Ascending aorta (tissue), 2 donors: ENCODE results near the gene ATP9A. TPM values are rescaled to one million over a fixed set of nuclear protein-coding genes. Genes with fewer than 3 reads are reported as not detected.
"Not testable (repeated sequence)": the region's sequence is repeated elsewhere in the genome, so short reads cannot be mapped to it uniquely, and the experiment has no call there.

Experiments
- DNase-seq, 2 donors: peaks; one replicate each; pipeline ENCODE4 v3.0.0-alpha.2; 2019; ENCODE audit warnings: low spot score in 2 of 2
- H3K27ac ChIP-seq, 2 donors: fragments of 200-600 bp; sonication (generic); one replicate each; pipeline ENCODE4 v1.5.1; 2016 to 2017; ENCODE audit warnings: mild to moderate bottlenecking in 1 of 2
- H3K27me3 ChIP-seq: fragments of 200-600 bp; sonication (generic); one replicate; pipeline ENCODE4 v1.5.1; 2017
- H3K36me3 ChIP-seq, 2 donors: fragments of 200-600 bp; sonication (generic); one replicate each; pipeline ENCODE4 v1.5.1; 2016
- H3K4me1 ChIP-seq, 2 donors: fragments of 200-600 bp; sonication (generic); one replicate each; pipeline ENCODE4 v1.5.1; 2016 to 2017; ENCODE audit warnings: mild to moderate bottlenecking in 1 of 2
- H3K4me3 ChIP-seq, 2 donors: fragments of 200-600 bp; sonication (generic); one replicate each; pipeline ENCODE4 v1.5.1; 2016 to 2017; ENCODE audit warnings: mild to moderate bottlenecking in 1 of 2
- H3K9me3 ChIP-seq, 2 donors: fragments of 200-600 bp; sonication (generic); one replicate each; pipeline ENCODE4 v1.5.1; 2016
- CTCF ChIP-seq, 3 experiments: fragments of 200-600 bp in 2 of 3; fragments of 450-650 bp in 1 of 3; sonication (generic) in 2 of 3; IDR thresholded peaks; one replicate each; pipeline ENCODE4 v1.5.1; 2016 to 2019; ENCODE audit warnings: antibody characterized with exemption in 3 of 3, mild to moderate bottlenecking in 1 of 3, moderate library complexity in 1 of 3
- intact Hi-C: fragments of 100-400 bp; cut with DNase I; formaldehyde crosslinking; loops from one replicate; pipeline ENCODE4 v1.15.1; 2023
- total RNA-seq: library from RNA; depleted of rRNA; stranded (reverse); fragments of >200 nt; gene quantifications from one replicate; pipeline ENCODE4 v1.1.0, GENCODE V29; 2016

The ATP9A gene, protein sequence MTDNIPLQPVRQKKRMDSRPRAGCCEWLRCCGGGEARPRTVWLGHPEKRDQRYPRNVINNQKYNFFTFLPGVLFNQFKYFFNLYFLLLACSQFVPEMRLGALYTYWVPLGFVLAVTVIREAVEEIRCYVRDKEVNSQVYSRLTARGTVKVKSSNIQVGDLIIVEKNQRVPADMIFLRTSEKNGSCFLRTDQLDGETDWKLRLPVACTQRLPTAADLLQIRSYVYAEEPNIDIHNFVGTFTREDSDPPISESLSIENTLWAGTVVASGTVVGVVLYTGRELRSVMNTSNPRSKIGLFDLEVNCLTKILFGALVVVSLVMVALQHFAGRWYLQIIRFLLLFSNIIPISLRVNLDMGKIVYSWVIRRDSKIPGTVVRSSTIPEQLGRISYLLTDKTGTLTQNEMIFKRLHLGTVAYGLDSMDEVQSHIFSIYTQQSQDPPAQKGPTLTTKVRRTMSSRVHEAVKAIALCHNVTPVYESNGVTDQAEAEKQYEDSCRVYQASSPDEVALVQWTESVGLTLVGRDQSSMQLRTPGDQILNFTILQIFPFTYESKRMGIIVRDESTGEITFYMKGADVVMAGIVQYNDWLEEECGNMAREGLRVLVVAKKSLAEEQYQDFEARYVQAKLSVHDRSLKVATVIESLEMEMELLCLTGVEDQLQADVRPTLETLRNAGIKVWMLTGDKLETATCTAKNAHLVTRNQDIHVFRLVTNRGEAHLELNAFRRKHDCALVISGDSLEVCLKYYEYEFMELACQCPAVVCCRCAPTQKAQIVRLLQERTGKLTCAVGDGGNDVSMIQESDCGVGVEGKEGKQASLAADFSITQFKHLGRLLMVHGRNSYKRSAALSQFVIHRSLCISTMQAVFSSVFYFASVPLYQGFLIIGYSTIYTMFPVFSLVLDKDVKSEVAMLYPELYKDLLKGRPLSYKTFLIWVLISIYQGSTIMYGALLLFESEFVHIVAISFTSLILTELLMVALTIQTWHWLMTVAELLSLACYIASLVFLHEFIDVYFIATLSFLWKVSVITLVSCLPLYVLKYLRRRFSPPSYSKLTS
- total RNA-seq: 14.5 TPM

DNA sequence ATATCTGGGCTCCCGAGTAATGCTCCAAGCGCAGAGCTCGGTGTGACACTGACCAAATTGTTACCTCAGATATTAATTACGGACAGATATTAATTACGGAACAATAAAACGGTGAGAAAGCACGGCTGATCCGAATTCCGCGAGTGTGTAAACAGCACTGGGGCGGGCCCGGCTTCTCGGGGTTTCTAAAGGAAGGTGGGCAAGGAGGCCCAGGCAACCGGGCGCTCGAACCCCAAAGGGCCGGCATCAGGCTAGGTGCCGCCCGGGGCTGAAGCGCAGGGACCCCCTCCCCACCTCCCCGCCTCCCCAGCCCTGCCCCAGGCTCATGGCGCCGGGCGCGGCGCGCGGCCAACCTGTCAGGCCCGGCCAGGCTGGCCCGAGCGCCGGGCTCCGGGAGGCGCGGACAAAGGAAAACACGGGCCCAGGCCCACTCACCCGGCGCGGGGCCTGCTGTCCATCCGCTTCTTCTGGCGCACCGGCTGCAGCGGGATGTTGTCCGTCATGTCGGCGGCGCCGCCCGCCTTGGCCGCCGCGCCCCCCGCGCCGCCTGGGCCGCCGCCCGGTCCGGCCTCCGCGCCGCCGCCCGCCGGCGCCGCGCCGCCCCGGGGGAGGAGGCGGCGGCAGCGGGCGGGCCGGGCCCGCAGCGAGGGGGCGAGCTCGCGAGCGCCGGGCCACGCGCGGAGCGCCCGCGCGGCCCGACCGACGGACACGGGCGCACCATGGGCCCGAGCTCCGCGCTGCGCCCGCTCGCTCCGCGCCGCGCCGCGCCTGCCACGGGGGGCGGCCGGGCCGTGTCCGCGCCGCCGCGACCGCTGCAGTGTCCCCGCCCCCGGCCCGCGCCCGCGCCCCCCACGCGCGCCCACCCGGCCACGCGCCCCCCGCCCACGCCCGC, at the start of gene ATP9A:
Gene ATP9A (minus strand): TSS at position 524 of the 892 bp plus-strand sequence. CDS start 21 bp downstream, at position 503.
- no peak for TF ChIP-seq CTCF (IDR thresholded peaks at IDR 0.05)
- Histone ChIP-seq H3K4me1 (no peaks in the 10 kb centered on the region), H3K36me3 (no peaks in the 10 kb centered on the region), H3K4me3 (peak within 1 kb of the TSS; percentile 64 to 87), H3K27ac (peak within 1 kb of the TSS; percentile 52 to 80), H3K9me3 (no peaks in the 10 kb centered on the region), H3K27me3 (no peaks in the 10 kb centered on the region)
- DNase-seq: no peak
- intact Hi-C loops: loop anchor here (2.0 to 5.0 kb wide), 3 partner anchors 17 to 67 kb away; no protein-coding TSS in a partner anchor

- H3K27me3 ChIP-seq, DNase-seq, H3K4me3 ChIP-seq, H3K36me3 ChIP-seq, H3K9me3 ChIP-seq, H3K27ac ChIP-seq, intact Hi-C loops, H3K4me1 ChIP-seq: not testable (repeated sequence)
Measured at GRCh38 chr20:51816856-51817255, 48.7 kb upstream of the ATP9A start.

DNA sequence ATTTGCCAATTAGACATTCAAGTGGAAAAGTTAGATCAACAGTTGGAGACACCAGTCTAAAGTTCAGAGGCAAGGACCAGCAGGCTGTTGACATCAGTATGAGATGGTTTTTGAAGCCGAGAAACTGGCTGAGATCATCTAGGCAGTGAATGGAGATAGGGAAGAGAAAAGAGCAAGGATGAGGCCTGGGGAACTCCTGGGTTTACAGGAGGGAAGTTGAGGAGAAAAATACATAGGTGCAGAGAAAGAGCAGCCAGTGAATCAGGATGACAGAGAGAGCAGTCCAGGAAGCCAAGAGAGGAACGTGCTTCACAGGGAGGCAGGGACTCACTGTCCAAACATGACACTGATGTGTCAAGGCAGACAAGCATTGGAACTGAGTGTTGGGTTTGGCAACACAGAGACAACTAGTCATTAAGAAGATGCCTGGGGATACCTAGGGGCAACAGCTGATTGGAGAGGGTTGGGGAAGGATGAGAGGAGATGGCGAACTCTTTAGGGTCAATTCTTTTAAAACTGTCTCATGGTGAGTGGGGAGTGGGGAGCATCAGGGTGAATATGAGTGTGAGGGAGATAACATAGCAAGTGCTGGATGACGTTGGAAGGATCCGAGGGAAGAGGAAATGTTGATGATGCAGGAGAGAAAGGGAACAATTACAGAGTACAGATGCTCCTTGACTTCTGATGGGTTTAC, 47.3 kb upstream of the ATP9A start:
- no peaks in the 10 kb centered on the region for H3K9me3 ChIP-seq

DNA sequence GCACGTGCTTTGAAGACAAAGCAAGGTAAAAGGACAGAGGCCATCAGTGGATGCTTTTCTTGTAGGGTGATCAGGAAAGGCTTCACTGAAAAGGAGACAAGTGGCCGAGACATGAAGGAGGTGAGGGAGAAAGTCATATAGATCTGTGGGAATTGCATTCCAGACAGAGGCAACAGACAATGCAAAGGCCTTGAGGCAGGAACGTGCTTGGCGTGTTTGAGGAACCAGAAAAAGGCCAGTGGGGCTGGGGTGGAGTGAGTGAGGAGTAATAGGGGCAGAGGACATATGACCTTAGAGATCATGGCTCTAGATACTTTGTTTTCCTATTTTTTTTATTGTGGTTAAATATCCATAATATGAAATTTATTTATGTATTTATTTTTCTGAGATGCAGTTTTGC, 44.7 kb upstream of the ATP9A start:
- Histone ChIP-seq H3K27ac (no peak overlapping the region), H3K4me3 (no peak overlapping the region), H3K27me3 (no peaks in the 10 kb centered on the region), H3K9me3 (no peaks in the 10 kb centered on the region), H3K4me1 (no peaks in the 10 kb centered on the region), H3K36me3 (no peaks in the 10 kb centered on the region)
- intact Hi-C loops: no loop called here
- no peak for DNase-seq
- no peak for TF ChIP-seq CTCF (IDR thresholded peaks at IDR 0.05)

More for the DNA sequence above, 47.3 kb upstream of the ATP9A start:
- no peak for DNase-seq
- Histone ChIP-seq H3K36me3 (no peaks in the 10 kb centered on the region), H3K27me3 (no peaks in the 10 kb centered on the region), H3K4me1 (no peaks in the 10 kb centered on the region), H3K27ac (no peak overlapping the region), H3K4me3 (no peak overlapping the region)
- TF ChIP-seq CTCF (IDR thresholded peaks at IDR 0.05): no peak
- intact Hi-C loops: no loop called here

- H3K36me3 ChIP-seq: no peaks in the 10 kb centered on the region
- intact Hi-C loops: no loop called here
- H3K27ac ChIP-seq: no peak overlapping the region
- H3K4me3 ChIP-seq: no peak overlapping the region
- no peaks in the 10 kb centered on the region for H3K27me3 ChIP-seq
- no peaks in the 10 kb centered on the region for H3K4me1 ChIP-seq
- DNase-seq: no peak
- H3K9me3 ChIP-seq: no peaks in the 10 kb centered on the region
- TF ChIP-seq CTCF (IDR thresholded peaks at IDR 0.05): no peak
Measured at GRCh38 chr20:51811514-51812128, 43.4 kb upstream of the ATP9A start.
